Suprapubic skin (tissue), 3 donors: Measurements from ENCODE around the gene LIN37.

Source experiments
- CTCF ChIP-seq, 2 donors: fragments of 200-600 bp in 1 of 2; fragments of 450-650 bp in 1 of 2; sonication (generic) in 1 of 2; IDR thresholded peaks; one replicate each; pipeline ENCODE4 v1.5.1; 2016 to 2019; ENCODE audit warnings: antibody characterized with exemption in 2 of 2, mild to moderate bottlenecking in 1 of 2, moderate library complexity in 1 of 2
- POLR2A ChIP-seq, 2 donors: fragments of 450-650 bp; IDR thresholded peaks; one replicate each; pipeline ENCODE4 v1.6.1; 2017; ENCODE audit warnings: antibody characterized with exemption in 2 of 2, mild to moderate bottlenecking in 2 of 2, moderate library complexity in 2 of 2

GRCh38 chr19:35789978-35790944 is 41.9 kb downstream of the LIN37 start:
- no peak for TF ChIP-seq CTCF (IDR thresholded peaks at IDR 0.05)
- no peak for TF ChIP-seq POLR2A (IDR thresholded peaks at IDR 0.05)
